PC-3 (cell line): ENCODE measurements around the gene DYNC1LI2. TPM values are rescaled to one million over a fixed set of nuclear protein-coding genes. Genes with fewer than 3 reads are reported as not detected.

ENCODE experiments used
- ATAC-seq: fragments of 200-7000 bp; cut with Tn5 transposase; 2 replicates; pipeline ENCODE4 v1.9.1; 2020; ENCODE audit warnings: mild to moderate bottlenecking, moderate library complexity
- BruUV-seq: library from RNA; stranded (reverse); fragments of 400-500 nt; replicated peaks from 2 replicates; lab custom pipeline; 2021; lab: Mats Ljungman, UMichigan
- CTCF ChIA-PET: fragments of 300-600 bp; sonication (Branson Sonifier 250); formaldehyde crosslinking; loops from one replicate; lab custom pipeline; 2022; ENCODE audit warnings: antibody characterized with exemption; lab: Charles Lee
- POLR2A ChIA-PET: fragments of 300-600 bp; sonication (Branson Sonifier 250); formaldehyde crosslinking; loops from one replicate; lab custom pipeline; 2022; ENCODE audit warnings: antibody characterized with exemption; ENCODE audit not compliant: unreplicated experiment; lab: Charles Lee
- DNase-seq: peaks from one replicate; pipeline ENCODE4 v3.0.0-alpha.2; 2015
- H2AFZ ChIP-seq: fragments of 300-600 bp; sonication (generic); 2 replicates; pipeline ENCODE4 v1.6.0; 2016; ENCODE audit warnings: antibody characterized with exemption, low read length
- H3F3A ChIP-seq: fragments of 300-600 bp; sonication (generic); one replicate; pipeline ENCODE4 v1.6.0; 2017; ENCODE audit warnings: antibody characterized with exemption, low read length, control low read depth, mild to moderate bottlenecking; ENCODE audit not compliant: unreplicated experiment
- H3K27ac ChIP-seq: fragments of 300-600 bp; sonication (generic); 2 replicates; pipeline ENCODE4 v1.5.1; 2016; ENCODE audit warnings: mild to moderate bottlenecking, low read length
- H3K27me3 ChIP-seq: fragments of 300-600 bp; sonication (generic); 2 replicates; pipeline ENCODE4 v1.6.1; 2016; ENCODE audit warnings: low read length, mixed read lengths
- H3K36me3 ChIP-seq: fragments of 300-600 bp; sonication (generic); 2 replicates; pipeline ENCODE4 v1.6.1; 2016; ENCODE audit warnings: low read depth, mixed run types, low read length, mixed read lengths
- H3K4me1 ChIP-seq: fragments of 300-600 bp; sonication (generic); 2 replicates; pipeline ENCODE4 v1.5.1; 2016; ENCODE audit warnings: low read length; ENCODE audit not compliant: insufficient read depth
- H3K4me2 ChIP-seq: fragments of 300-600 bp; sonication (generic); 2 replicates; pipeline ENCODE4 v1.6.0; 2016; ENCODE audit warnings: low read length
- H3K4me3 ChIP-seq: fragments of 300-600 bp; sonication (generic); 2 replicates; pipeline ENCODE4 v1.5.1; 2016; ENCODE audit warnings: mild to moderate bottlenecking, low read length, mixed read lengths
- H3K79me2 ChIP-seq: fragments of 300-600 bp; sonication (generic); 2 replicates; pipeline ENCODE4 v1.6.1; 2017; ENCODE audit warnings: low read length, mixed read lengths
- H3K9ac ChIP-seq: fragments of 300-600 bp; sonication (generic); 2 replicates; pipeline ENCODE4 v1.6.0; 2016; ENCODE audit warnings: mild to moderate bottlenecking, low read length
- H3K9me2 ChIP-seq: fragments of 300-600 bp; sonication (generic); replicated peaks from 2 replicates; pipeline ENCODE4 v1.6.1; 2016; ENCODE audit warnings: mixed run types, low read length, mixed read lengths
- H3K9me3 ChIP-seq: fragments of 300-600 bp; sonication (generic); 2 replicates; pipeline ENCODE4 v1.6.1; 2016; ENCODE audit warnings: low read length, mixed read lengths
- H4K20me1 ChIP-seq: fragments of 300-600 bp; sonication (generic); 2 replicates; pipeline ENCODE4 v1.6.1; 2016; ENCODE audit warnings: low read length, mixed read lengths
- EZH2 ChIP-seq: fragments of 300-600 bp; sonication (generic); IDR thresholded peaks from one replicate; pipeline ENCODE4 v1.6.1; 2017; ENCODE audit warnings: antibody characterized with exemption, mild to moderate bottlenecking, low read length; ENCODE audit not compliant: unreplicated experiment
- EZH2phosphoT487 ChIP-seq: fragments of 300-600 bp; sonication (generic); IDR thresholded peaks from 2 replicates; pipeline ENCODE4 v1.6.1; 2018; ENCODE audit warnings: mild to moderate bottlenecking, antibody characterized with exemption, low read length, borderline replicate concordance
- intact Hi-C: fragments of 100-400 bp; cut with micrococcal nuclease; formaldehyde crosslinking; loops from 2 replicates; pipeline ENCODE4 v1.9.0; 2023
- total RNA-seq: library from RNA; depleted of rRNA; stranded (reverse); fragments of >200 nt; gene quantifications from 2 replicates; pipeline ENCODE4 v1.2.3, GENCODE V29; 2014
- TF ChIP-seq, protein P1 (sequence below): fragments of 300-600 bp; sonication (generic); conservative IDR thresholded peaks from 2 replicates; pipeline ENCODE4 v1.5.1; 2017; ENCODE audit warnings: antibody characterized with exemption, low read depth, mild to moderate bottlenecking, low read length

Gene DYNC1LI2
- total RNA-seq, 1 experiment from 2014 or later, result 63.9 TPM

DNA sequence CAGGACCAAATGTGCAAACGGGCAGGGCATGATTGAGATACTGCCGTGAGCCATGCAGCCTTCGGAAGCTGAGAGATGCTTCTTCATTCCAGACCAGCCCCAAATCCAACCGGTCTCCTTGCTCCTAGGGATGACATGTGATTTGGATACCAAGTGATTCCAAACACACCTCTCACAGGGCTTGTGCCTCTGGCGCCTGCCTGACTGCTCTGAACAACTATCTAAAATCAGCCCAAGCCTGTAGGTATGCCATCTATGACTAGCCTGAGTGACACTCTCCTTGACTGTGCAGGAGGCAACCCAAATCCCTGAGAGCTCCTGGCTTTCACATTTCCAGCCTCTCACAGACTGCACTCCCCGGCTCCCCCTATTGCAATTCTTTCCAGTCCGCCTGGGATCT is 20.3 kb downstream of the DYNC1LI2 start:
- no TSS peak for BruUV-seq
- ATAC-seq, result no peak
- intact Hi-C loops, result no loop called here
- no peak overlapping the region for H2AFZ ChIP-seq
- peaks cover 3% of the 10 kb centered on the region for H3F3A ChIP-seq
- H3K79me2 ChIP-seq, result no peaks in the 10 kb centered on the region
- no peaks in the 10 kb centered on the region for H3K27me3 ChIP-seq
- H3K4me3 ChIP-seq, result no peak overlapping the region
- no peak overlapping the region for H3K4me2 ChIP-seq
- DNase-seq, result no peak
- H3K9me3 ChIP-seq, result no peaks in the 10 kb centered on the region
- H3K9me2 ChIP-seq, result no peaks in the 10 kb centered on the region
- peaks cover 54% of the 10 kb centered on the region for H3K36me3 ChIP-seq
- H3K9ac ChIP-seq, result no peak overlapping the region
- ChIA-PET POLR2A (no interaction called here), CTCF (no interaction called here)
- TF ChIP-seq, protein P1, sequence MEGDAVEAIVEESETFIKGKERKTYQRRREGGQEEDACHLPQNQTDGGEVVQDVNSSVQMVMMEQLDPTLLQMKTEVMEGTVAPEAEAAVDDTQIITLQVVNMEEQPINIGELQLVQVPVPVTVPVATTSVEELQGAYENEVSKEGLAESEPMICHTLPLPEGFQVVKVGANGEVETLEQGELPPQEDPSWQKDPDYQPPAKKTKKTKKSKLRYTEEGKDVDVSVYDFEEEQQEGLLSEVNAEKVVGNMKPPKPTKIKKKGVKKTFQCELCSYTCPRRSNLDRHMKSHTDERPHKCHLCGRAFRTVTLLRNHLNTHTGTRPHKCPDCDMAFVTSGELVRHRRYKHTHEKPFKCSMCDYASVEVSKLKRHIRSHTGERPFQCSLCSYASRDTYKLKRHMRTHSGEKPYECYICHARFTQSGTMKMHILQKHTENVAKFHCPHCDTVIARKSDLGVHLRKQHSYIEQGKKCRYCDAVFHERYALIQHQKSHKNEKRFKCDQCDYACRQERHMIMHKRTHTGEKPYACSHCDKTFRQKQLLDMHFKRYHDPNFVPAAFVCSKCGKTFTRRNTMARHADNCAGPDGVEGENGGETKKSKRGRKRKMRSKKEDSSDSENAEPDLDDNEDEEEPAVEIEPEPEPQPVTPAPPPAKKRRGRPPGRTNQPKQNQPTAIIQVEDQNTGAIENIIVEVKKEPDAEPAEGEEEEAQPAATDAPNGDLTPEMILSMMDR, result no peak
- no peak for TF ChIP-seq EZH2
- TF ChIP-seq EZH2phosphoT487, result no peak
- H3K27ac ChIP-seq, result no peak overlapping the region
- no peaks in the 10 kb centered on the region for H4K20me1 ChIP-seq
- H3K4me1 ChIP-seq, result peaks cover 8% of the 10 kb centered on the region

DNA sequence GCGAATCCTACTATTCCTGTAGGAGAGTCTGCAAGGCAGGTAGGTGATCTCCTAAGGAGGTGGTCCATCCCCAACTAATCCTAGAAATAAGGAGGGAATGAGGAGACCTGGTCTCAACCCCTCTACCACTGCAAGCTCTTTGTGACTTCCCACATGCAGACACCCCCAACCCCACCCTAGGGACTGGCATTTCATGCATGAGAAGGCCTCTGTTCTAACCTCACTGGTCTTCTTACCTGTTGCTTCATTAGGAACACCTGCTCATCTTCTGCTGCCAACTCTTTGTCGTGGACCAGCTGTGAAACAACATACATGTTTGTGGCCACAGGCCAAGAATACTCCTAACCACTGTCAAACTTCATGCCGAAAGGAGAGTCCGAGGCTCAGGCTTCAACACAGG is 22.6 kb downstream of the DYNC1LI2 start:
- Histone ChIP-seq H3F3A (peaks cover 3% of the 10 kb centered on the region), H3K4me2 (no peak overlapping the region), H2AFZ (no peak overlapping the region), H3K27ac (no peak overlapping the region), H3K36me3 (peaks cover 57% of the 10 kb centered on the region), H3K4me3 (no peak overlapping the region), H3K9me3 (no peaks in the 10 kb centered on the region), H3K79me2 (no peaks in the 10 kb centered on the region), H4K20me1 (no peaks in the 10 kb centered on the region), H3K27me3 (no peaks in the 10 kb centered on the region), H3K9me2 (no peaks in the 10 kb centered on the region), H3K9ac (no peak overlapping the region), H3K4me1 (no peaks in the 10 kb centered on the region)
- TF ChIP-seq, protein P1, result no peak
- no TSS peak for BruUV-seq
- DNase-seq, result no peak
- intact Hi-C loops, result loop anchor here (1.0 kb wide), 1 partner anchor 138 kb away; no protein-coding TSS in a partner anchor
- ChIA-PET POLR2A (no interaction called here), CTCF (interaction anchor here (0.5 to 1.2 kb wide), 5 partner anchors 8 to 139 kb away, joined by 3 to 10 read pairs (median 4); no protein-coding TSS in a partner anchor)
- no peak; the same call in 1 of the 2 replicates for ATAC-seq

DNA sequence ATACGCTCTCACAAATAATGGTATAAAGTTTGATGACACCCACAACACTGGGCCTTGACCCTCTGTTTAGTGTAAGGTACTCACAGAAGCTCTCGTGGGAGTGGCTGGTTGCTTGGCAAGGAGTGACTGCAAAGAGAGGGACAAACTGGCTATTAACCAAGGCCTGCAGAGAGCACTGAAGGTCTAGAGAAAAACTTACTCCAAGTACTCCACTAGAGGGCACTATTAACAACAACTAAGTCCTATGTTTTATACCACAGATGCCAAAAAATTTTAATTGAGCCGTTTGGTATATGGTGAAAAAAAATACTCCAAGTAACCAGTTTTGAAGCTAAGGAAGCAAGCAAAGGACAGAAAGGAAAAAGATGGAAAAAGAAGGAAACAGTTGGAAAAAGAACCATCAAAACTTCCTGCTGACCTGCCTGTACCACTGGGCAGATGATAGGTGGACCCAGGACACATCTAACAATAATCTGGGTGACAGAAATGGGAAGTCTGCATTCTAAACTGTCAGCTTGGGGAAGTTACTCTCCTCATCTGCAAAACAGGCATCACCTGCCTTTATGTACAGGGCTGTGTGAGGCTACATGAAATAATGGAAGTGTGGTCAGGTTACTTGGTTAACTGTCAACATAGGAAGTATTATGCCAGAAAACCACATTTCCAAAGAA is 23.2 kb downstream of the DYNC1LI2 start:
- ATAC-seq (peak; percentile 75), DNase-seq (peak; percentile 66)
- Histone ChIP-seq H3K9me2 (no peaks in the 10 kb centered on the region), H2AFZ (no peak overlapping the region), H3K79me2 (no peaks in the 10 kb centered on the region), H3K36me3 (peaks cover 56% of the 10 kb centered on the region), H3K27me3 (no peaks in the 10 kb centered on the region), H4K20me1 (no peaks in the 10 kb centered on the region), H3K9me3 (no peaks in the 10 kb centered on the region), H3F3A (peaks cover 3% of the 10 kb centered on the region), H3K27ac (no peak overlapping the region), H3K9ac (no peak overlapping the region), H3K4me3 (no peak overlapping the region), H3K4me2 (no peak overlapping the region), H3K4me1 (no peaks in the 10 kb centered on the region)
- intact Hi-C loops, result loop anchor here (1.0 kb wide), 1 partner anchor 139 kb away; no protein-coding TSS in a partner anchor
- TF ChIP-seq, protein P1, result peak; percentile 69
- TF ChIP-seq EZH2 (no peak), EZH2phosphoT487 (no peak)
- BruUV-seq, result no TSS peak
- ChIA-PET POLR2A (no interaction called here), CTCF (interaction anchor here (0.5 to 1.2 kb wide), 7 partner anchors 9 to 140 kb away, joined by 3 to 18 read pairs (median 4); no protein-coding TSS in a partner anchor)
